NCI-H524 (cell line): ENCODE results near the gene HDAC4.

Experiments used
- DNase-seq, 2 experiments: peaks; one replicate each; lab custom pipeline; 2025; lab: John Stamatoyannopoulos, UW

Gene HDAC4

GRCh38 chr2:239086325-239087020 lies 314.3 kb downstream of the HDAC4 start:
- no peak for DNase-seq

GRCh38 chr2:239085201-239085992 lies 315.4 kb downstream of the HDAC4 start:
- DNase-seq, result no peak

GRCh38 chr2:239084007-239084406 lies 316.8 kb downstream of the HDAC4 start:
- DNase-seq, result no peak

DNA sequence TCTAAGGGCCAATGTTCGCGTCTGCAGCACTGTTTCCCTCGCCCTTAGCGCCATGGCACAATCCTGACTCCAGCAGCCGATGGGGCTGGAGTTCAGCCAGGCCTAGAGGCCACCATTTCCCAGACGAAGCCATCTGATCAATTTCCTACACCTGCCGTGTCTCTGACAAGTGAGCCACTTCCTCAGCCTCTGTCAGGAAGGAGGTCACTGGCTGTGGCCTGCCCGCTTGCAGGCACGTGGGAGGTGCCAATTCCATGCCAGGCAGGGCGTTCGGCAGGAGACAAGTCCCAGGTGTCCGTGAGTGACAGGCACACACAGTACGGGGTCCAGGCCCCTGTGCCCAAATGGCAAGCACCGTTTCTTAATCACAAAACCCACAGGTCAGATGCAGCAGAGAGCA lies 318.4 kb downstream of the HDAC4 start:
- no peak for DNase-seq

DNA sequence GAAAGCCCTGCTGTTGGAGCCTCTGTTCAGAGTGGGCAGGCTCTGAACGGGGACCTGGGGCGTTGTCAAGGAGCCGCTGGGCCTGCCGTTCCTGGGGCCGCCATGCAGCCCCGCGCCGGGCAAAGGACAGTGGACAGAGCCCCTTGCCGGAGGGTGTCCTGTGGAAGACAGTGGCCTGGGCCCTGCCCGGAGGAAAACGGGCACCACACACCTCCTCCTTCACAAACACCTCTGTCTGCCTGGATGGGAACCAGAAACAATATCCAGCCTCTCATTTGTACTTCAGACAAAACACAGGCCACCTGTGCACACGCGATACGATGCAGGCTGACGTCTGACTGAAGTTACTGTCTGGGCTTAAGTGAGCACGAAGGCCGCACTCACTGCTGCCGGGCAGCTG lies 319.2 kb downstream of the HDAC4 start:
- DNase-seq, result no peak

GRCh38 chr2:239081046-239081445 lies 319.8 kb downstream of the HDAC4 start:
- DNase-seq, result no peak

- DNase-seq, result no peak
Measured at GRCh38 chr2:239079671-239080294, 321.0 kb downstream of the HDAC4 start.

GRCh38 chr2:239078128-239078924 lies 322.5 kb downstream of the HDAC4 start:
- DNase-seq, result no peak

DNA sequence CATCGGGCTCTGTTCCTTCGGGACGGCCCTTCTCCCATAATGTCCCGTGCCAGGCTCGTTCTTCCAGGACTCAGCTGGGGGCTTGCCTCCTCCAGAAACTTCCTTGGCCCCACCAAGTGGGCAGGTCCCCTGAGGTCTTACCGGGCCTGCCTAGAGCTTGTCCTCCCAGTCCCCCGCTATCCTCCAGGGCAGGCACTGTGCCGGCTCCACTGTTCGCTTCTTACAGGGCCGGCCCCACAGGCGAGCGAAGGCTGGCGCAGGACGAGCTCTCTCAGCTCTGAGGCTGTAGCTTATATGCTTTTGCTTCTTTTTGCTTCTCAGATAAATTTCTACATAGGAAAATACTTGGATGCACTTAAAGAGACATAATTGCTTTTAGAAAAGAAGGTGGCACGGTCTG lies 323.6 kb downstream of the HDAC4 start:
- DNase-seq, result no peak

DNA sequence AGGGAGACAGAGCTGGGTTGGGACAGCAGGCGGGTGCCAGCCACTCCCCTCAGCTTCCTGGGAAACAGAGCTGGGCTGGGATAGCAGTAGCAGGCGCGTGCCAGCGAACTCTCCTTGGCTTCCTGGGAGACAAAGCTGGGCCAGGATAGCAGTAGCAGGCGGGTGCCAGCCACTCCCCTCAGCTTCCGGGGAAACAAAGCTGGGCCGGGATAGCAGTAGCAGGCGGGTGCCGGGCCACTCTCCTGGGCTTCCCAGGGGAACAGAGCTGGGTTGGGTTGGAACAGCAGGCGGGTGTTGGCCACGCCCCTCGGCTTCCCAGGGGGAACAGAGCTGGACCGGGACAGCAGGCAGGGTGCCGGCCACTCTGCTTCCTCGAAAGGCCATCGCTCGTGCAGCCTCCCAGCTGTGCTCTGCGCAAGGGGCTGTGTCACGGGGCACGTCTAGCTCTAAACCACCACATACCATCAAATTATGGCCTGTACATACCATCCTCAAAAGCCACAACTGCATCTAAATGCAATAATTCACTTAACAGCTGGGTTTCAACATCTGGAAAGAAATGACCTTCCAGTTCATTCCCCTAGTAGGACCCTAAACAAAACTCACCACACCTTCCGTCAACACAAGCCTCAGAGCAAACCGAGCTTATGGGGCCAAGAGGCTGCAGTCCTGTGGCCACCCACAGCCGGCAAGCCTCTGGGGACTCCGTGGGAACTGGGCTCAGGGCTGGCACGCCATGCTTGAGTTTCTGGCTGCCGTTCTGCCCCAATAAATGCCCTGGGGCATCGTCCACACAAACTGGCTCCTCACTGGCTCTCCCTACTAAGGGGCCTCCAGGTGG lies 324.7 kb downstream of the HDAC4 start:
- DNase-seq, result no peak

GRCh38 chr2:239073745-239074530 lies 326.9 kb downstream of the HDAC4 start:
- no peak for DNase-seq

- no peak for DNase-seq
Measured at GRCh38 chr2:239073270-239073669, 327.6 kb downstream of the HDAC4 start.

GRCh38 chr2:239072786-239073185 lies 328.0 kb downstream of the HDAC4 start:
- DNase-seq, result no peak

DNA sequence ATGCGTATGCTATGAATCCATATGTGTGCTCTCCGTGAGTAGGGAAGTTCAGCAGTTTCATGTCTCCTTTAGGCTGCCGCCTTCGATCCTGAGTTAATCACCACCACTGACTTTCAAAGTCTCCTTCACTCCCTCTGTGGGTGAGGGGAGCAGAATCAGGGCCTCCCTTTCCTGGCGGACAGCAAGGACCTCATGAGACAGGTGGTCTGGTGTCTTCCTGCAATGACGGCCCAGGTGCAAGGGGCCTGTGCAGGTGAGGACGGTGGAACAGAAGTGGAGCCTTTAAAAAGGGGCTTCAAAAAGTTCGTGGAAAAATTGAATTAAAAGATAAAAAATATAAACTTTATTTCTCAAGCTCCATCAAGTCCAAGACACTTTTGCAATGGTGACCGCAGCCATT lies 330.4 kb downstream of the HDAC4 start:
- DNase-seq, result no peak

DNA sequence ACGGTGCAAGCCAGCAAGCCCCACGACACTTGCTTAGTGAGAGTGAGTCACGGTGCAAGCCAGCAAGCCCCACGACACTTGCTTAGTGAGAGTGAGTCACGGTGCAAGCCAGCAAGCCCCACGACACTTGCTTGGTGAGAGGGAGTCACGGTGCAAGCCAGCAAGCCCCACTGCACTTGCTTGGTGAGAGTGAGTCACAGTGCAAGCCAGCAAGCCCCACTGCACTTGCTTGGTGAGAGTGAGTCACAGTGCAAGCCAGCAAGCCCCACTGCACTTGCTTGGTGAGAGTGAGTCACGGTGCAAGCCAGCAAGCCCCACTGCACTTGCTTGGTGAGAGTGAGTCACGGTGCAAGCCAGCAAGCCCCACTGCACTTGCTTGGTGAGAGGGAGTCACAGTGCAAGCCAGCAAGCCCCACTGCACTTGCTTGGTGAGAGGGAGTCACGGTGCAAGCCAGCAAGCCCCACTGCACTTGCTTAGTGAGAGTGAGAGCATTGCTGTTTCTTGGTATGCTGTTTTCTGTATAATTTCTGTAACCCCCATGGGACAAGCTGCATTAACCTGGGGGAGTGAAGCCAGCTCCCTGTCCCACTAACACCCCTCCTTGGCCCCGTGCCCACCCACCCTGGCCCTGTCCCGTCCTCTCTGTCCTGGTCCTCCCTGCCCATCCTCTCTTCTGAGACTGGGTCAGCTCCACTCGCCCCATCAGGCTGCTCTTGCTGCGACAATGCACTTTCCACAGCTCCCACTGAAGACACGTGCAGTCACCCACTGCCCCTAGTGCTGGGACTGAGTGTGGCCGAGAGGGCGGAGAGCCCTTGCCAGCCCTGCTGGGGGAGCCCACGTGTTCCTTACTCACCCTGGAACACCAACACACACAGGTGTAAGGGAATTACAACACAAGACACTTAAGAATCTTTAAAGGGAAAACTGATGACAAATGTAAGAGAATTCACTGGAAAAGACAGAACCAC lies 331.2 kb downstream of the HDAC4 start:
- DNase-seq, result peak in 1 of 2 experiments; percentile 2

DNA sequence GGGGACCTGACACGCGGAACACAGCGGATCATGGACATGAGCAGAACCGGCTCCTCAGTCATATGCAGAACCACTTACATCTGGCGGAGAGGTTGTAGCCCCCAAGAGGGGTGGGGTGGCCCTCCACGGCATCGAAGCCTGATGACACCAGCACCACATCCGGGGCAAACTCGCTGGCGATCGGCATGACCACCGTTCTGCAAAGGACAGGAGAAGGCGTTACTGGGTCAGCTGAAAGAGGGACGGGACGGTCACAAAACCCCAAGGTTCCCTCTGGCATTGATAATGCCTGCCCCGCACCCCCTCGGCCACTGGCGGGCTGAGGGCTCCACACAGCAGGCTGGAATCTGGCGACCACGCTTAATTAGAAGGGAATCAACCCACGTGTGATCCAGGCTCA lies 332.4 kb downstream of the HDAC4 start:
- DNase-seq, result no peak

DNA sequence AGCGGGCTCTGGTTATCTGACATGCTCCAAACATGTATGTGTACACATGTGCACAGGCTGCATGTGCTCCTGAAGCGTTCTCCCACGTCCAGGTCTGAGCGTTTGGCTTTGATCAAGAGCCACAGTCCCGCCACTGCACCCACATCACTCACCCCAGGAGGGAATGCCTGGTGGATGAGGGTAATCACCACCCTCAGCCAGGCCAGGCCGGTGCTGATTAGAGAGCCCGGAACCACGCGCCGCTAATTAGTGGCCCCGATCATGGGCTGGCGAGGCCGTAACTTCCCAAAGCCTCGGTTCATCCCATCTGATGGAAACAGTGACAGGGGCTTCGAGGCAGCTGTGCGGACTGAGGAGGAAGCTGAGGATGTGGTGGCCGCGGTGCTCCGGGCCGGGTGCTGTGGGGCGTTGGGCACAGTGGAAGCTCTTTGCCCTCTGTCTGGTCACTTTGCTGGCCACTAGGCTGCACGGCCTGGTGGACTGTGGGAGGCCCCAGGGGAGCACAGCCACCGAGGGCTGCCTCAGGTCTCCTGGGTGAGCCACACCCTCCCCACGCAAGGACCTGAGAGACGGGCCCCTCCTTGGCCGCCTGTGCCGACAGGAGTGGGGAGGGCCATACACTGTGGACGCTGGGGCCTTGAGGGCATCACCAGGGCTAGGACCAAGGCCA lies 333.5 kb downstream of the HDAC4 start:
- no peak for DNase-seq

DNA sequence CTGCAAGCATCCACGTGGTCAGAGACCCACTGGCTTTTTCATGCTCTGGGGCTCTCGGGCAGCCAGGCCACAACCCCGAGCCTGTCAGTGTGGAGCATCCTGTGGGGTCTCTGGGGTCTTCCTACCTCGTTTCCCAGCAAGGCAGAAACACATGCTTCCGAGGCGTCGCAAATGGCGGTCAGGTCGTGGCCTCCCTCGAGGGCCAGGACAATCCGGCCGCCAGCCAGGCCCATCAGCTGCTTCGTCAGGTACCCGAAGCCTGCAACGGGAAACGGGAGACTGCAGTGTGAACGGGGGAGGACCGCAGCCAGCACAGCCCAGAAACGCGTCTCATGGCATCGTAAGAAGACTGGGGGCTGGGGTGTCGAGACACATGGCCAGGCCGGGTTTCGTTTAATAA lies 334.2 kb downstream of the HDAC4 start:
- no peak for DNase-seq

DNA sequence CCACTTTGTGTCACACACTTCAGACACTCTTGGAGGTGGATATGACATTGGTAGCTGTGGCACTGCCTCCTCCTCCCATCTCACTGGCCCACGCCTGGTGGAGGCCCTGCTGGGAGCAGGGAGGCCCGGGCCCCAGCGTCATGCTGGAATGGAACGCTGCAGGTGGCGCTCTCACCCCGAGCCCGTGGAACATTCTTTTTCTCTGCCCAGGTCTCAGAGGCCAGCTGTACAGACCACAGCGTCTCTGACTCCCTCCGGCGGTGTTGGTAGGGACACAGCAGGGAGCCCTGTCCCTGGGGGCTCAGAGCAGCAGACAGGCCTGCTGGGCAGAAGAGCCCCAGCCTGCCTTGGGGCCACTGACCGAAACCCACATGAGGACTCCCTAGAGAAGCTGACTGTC lies 334.9 kb downstream of the HDAC4 start:
- DNase-seq, result no peak
